ENCODE data around the gene SORCS2.

Gene SORCS2

DNA sequence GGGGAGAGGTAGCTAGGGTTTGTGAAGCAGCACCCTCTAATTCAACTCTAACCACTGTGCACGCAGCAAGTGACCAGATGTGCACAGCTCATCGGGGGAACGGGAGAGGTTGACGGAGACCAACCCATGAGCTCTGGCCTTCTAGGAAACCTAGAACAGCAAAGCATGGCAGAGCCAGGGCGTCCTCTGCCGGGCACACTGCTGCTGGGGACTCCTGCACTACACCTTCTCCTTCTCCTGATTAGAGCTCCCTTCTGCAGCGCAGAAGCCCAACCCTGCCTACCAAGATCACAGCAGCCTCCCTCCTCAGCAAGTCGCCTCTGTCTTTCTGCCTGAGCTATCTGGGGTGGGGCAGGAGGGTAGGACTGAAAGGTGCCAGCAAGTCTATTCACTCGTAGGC, 494.7 kb downstream of the SORCS2 start:
- DNase-seq: no peak

- DNase-seq: no peak
Measured at GRCh38 chr4:7687796-7688195, 495.5 kb downstream of the SORCS2 start.

DNA sequence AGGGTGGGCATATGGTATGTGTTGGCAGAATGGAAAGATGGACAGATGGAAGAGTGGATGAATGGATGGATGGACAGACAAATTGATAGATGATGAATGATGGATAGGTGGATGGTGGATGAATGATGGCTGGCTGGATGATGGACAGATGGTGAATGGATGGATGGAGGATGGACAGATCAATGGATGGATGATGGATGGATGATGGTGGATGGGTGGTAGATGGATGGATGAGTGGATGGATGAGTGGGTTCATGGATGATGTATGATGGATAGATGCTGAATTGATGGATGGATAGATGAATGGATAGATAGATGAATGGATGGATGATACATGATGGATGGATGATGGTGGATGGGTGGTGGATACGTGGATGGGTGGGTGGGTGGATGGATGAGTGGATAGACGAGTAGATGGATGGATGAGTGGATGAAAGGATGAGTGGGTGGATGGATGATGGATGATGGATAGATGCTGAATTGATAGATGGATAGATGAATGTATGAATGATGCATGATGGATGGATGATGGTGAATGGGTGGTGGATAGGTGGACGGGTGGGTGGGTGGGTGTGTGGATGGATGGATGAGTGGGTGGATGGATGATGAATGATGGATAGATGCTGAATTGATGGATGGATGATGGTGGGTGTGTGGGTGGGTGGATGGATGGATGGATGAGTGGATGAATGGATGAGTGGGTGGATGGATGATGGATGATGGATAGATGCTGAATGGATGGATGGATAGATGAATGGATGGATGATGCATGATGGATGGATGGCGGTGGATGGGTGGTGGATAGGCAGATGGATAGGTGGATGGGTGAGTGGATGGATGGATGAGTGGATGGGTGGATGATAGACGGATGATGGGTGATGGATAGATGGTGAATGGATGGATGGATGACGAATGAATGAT, 497.7 kb downstream of the SORCS2 start:
- DNase-seq: no peak

DNA sequence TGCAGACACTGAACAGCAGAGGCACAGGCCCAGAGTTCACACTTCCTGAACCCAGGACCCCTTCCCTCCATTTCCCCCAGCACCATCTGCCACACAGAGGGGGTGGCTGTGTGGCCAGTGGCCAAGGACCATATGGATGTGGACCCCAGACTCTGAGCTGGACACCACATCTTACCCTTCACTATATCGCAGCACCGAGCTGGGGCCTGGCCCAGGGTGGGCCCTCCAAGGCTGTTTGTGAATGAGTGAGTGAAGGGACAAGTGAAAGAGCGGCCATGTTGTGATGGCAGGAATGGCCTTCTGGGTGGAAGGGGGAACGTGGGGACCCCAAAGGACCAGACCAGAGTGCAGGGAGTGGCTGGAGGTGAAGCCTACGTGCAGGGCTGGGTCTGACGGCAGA, 498.7 kb downstream of the SORCS2 start:
- no peak for DNase-seq

DNA sequence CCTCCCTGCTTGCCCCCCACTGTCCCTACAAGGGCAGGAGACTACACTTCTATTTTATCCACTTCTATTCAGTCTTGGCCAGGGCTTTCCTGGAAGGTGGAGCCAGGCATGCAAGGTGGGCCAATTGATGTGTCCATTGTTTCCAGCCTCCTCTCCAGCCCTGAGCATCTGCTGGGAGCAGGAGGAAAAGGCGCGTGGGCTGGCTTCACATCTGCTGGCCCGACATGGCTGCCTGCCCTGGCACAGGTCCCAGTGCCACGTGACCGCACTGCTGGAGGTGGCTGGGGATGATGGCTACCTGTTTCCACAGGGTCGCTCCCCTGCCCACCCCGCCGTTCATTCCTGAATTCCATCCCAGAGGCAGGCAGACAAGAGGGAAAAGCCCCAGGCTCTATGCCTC, 499.6 kb downstream of the SORCS2 start:
- DNase-seq: no peak

DNA sequence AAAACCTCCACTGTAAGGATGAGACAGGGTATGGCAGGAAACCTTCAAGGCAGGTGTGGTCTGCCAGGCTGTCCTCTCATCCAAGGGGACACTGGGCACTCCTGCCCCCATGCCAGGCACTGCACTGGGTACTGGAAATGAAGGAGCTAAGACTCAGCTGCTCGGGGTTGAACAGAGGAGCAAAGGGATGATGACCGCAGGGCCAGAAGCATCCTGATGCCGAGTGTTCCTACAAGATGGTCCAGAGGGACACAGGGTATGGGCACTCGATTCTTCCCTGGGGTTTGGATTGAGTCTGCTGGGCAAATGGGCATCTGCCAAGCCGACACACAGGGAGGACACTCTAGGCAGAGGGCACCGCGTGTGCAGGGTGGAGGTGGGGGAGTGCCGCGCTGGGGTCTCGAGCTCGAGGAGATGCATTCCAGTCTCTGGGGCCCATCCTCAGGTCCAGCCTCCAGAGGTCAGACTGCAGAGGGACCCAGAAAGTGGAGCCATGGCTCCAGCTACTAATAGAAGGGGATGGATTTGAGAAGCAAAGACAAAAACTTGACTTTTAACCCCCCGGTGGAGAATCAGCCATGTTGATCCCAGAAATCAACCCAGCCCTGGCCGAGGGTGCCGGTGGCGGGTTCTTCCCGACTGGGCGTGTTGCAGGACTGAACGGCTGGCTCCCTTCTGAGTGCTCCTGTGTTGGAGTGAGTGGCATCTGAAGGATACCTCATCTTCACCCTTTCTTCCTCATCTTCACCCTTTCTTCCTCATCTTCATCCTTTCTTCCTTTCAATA, 500.3 kb downstream of the SORCS2 start:
- no peak for DNase-seq

- DNase-seq: no peak
Measured at GRCh38 chr4:7693237-7693608, 500.9 kb downstream of the SORCS2 start.

DNA sequence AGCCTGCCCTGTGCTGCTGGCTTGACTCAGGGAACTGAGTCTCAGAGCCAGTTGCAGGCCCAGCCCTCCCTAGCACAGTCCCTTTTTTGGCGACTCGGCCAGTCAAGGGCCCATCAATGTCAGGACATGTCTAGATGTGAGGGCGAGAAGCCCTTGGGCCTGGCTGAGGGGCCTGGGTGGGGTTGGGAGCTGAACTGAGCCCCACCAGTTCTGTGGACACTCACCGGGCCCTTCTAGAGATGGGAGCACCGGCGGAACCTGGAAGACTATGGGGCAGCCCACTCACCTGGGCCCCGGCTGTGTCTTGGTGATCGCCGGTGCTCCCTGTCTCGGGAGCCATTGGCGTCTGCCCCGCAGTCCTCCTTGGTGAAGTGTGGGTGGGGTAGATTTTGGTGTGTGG, 501.4 kb downstream of the SORCS2 start:
- no peak for DNase-seq

GRCh38 chr4:7694324-7694723, 502.0 kb downstream of the SORCS2 start:
- DNase-seq: no peak

DNA sequence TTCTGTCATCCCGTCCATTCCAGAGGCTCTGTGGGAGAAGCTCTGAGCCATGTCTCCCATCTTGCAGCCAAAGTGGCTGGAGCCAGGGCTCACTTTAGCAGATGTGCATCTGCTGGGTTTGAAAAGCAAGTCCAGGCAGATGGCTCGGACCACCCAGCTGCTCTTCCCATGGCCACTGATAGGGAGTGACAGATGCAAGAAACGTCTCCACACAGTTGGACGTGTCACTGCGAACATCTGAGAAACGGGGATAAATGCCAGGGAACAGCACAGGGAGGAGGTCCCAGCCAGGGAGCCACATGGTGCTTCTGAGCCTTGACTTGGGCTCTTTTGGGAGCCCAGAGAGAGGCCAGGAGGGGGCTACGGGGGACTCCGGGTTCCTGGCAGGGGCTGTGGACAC, 505.0 kb downstream of the SORCS2 start:
- no peak for DNase-seq

DNA sequence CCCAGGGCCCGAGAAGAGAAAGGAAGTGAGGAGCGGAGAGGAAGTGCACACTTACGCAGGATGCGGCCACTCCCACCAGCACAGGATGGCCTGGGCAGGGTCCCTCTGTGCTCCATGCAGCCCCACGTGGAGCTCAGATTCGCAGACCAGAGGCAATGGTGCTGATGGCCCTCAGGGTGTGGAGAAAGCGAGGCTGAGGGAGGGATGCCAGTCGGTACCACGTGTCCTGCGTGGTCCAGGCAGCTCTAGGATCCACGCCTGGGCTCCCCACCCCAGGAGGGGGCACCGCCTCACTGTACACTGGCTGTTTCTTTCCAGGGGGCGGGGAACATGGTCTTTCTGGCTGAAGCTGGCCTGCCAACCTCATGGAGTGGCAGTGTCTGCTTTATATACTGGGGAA, 505.5 kb downstream of the SORCS2 start:
- no peak for DNase-seq

GRCh38 chr4:7698584-7698983, 506.2 kb downstream of the SORCS2 start:
- DNase-seq: peak; percentile 25

- DNase-seq: peak; percentile 85
Measured at GRCh38 chr4:7699031-7699430, 506.7 kb downstream of the SORCS2 start.

GRCh38 chr4:7699825-7700224, 507.5 kb downstream of the SORCS2 start:
- DNase-seq: no peak

DNA sequence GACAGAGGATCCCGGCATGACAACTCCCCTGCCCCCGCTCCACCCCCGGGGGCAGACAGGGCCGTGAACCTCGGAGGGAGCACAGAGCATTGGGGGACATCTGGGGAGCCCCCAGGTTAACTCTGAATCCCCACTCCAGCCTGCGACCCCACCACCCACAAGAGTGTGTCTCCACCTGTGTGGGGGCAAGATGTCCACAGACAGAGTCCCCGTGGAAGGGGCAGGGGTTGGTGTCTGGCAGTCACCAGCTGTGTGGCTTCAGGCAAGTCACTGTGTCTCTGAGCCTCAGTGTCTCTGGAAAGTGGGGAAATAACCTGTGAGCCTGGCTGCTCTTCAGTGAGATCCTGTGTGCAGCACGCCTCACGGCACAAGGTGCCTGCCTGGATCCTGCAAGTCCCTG, 508.3 kb downstream of the SORCS2 start:
- DNase-seq: no peak

- DNase-seq: no peak
Measured at GRCh38 chr4:7701866-7702649, 509.7 kb downstream of the SORCS2 start.

DNA sequence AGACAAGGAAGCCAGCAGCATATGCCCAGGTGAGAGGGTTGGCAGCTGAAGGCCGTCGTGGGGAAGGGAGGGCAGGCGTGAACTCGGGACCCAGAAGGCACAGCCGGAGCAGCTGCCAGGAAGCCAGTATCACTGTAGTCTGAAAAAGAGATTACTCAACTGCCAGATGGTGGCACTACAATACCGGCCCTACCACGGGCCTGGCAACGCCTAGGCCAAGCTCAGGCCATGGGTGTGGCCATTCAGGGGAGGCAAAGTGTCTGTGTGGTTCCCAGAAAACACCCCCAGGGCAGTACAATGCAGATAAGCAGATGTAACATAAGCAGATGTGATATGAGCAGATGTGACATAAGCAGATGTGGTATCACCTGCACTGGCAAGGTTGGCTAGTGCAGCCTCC, 511.4 kb downstream of the SORCS2 start:
- DNase-seq: no peak

- no peak for DNase-seq
Measured at GRCh38 chr4:7704091-7704490, 511.8 kb downstream of the SORCS2 start.

DNA sequence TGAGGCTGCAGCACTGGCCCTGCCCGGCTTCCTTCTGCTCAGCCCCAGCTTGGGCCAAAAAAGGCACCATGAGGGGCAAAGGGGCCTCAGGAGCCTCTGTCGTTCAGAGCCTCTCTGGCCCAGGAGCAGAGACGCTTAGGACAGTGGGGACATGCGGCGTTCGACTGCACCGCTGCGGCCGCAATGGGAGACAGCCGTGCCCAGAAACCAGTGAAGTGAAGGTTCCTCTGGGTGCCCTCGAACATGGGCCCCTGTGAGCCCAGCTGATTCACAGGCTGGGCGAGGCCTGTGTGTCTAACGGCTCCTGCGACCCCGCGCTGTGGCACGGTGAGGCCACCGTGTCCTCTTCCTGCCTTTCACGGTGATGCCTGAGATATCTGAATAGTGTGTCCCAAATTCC, 512.3 kb downstream of the SORCS2 start:
- no peak for DNase-seq

- no peak for DNase-seq
Measured at GRCh38 chr4:7705062-7705461, 512.7 kb downstream of the SORCS2 start.

DNA sequence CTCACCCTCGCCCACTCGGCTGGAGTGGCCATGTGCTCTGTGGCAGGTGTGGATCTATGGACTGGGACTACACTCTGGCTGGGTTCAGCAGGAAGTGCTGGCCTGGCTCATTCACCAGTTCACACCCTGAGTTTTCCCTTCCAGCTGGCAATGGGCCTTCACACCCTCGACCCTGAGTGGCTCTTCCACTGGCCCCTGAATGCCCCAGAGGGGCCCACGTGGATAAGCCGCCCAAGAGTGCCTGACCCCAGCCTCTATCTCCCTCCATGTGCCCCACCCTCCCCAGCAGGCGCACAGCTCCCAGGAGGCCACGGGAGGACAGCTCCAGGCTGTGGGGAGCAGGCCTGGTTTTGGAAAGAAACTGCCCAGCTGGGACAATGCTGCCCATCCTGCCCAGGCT, 513.3 kb downstream of the SORCS2 start:
- no peak for DNase-seq

DNA sequence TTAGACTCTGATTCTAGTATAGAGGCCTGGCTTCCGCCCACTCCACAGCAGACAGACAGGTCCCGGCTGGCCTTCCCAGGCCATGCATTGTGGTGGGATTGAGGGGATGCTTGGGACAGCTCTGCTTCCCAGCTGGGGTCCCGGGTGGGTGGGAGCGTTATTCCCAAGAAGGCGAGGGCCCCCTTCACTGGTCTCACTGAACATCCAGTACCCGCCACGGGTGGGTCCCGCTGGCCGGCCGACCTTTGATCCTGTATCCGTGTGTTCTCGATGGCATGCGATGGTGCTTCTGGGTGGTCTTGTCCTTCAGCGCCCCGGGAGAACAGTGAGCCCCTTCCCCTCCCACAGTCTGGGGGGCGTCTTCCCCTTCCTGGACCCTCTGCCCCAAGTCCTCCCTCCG, 515.9 kb downstream of the SORCS2 start:
- no peak for DNase-seq

DNA sequence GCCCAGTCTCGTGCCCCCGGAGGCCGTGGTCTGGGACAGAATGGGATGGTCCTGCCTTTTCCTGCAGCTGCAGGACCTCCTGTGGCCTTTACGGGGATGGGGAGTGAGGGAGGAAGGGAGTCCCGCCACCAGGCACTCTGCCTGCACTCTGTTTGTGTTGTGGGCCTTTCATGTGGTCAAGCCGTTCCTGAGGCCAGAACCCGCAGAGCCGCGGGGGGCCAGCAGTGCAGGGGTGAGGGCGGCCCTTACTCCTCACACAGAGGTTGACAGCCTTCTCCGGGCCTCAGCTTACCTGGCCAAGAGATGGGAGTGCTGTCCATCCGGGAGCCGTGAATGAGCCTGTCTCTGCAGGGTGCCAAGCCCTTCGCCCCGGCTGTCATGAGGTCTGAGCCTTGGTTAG, 516.6 kb downstream of the SORCS2 start:
- DNase-seq: no peak

- DNase-seq: no peak
Measured at GRCh38 chr4:7709431-7709830, 517.1 kb downstream of the SORCS2 start.
